ENCODE results near the gene ATP6V0A4. TPM values are rescaled to one million over a fixed set of nuclear protein-coding genes. Genes with fewer than 3 reads are reported as not detected.
"Not testable (repeated sequence)": the region's sequence is repeated elsewhere in the genome, so short reads cannot be mapped to it uniquely, and the experiment has no call there.

Gene ATP6V0A4
- total RNA-seq, 8 experiments from 2014 or later, result 0.13 to 0.43 (median 0.25) TPM; not detected in 4

- H3K4me1 ChIP-seq (replicated peaks in 1 of 2); ATAC-seq (replicated peaks in 6 of 8); in situ Hi-C loops (cut with MboI; ENCODE audit: low pct_unique_long_range_greater_than_20kb in 2 of 9, low sequenced_read_pairs in 9 of 9, unreplicated experiment in 9 of 9); H3K4me3 ChIP-seq; H3K27ac ChIP-seq: not testable (repeated sequence)
- WGBS, 10 experiments, result 6 to 100% (median 60%) methylated on average over 1 to 4 of the region's 4 CpGs; no CpG with 5 or more reads in 2 of the 10 experiments
Measured at GRCh38 chr7:138797046-138797445, 950 bp downstream of the ATP6V0A4 start.

DNA sequence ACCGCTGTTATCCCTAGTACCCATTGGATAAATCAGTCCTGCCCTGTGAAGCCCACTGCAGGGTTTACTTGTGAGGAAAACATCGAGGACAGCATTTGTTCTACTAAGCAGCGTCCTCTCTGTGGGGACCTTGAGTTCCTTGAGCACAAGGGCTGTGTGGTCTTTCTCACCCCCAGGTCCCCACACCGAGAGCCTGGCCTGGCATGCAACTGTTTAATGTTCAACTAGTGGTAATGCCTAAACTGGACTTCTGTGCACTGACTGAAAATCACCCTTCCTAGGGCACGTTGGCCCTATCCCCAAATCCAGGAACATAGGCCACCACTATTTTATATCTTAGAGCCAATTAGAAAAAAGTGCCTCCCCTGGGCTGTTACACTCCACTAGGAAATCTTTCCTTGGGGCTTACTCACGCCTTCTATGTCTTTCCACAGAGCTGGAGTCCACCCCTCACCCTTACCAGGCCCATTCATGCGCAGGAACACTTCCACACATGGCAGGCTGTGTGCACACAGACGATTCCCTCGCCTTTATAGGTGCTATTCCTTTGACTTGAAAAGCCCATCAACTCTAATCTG lies 1.9 kb downstream of the ATP6V0A4 start:
- WGBS, 10 experiments, result 21 to 89% (median 63%) methylated on average over 1 to 8 of the region's 9 CpGs; no CpG with 5 or more reads in 1 of the 10 experiments
- in situ Hi-C loops (cut with MboI; ENCODE audit: low pct_unique_long_range_greater_than_20kb in 2 of 9, low sequenced_read_pairs in 9 of 9, unreplicated experiment in 9 of 9), result no loop called here
- Histone ChIP-seq H3K27ac (no peak overlapping the region), H3K4me1 (replicated peaks in 1 of 2) (no peaks in the 10 kb centered on the region), H3K4me3 (no peak overlapping the region)
- ATAC-seq (replicated peaks in 6 of 8), result no peak

- no peak overlapping the region for H3K27ac ChIP-seq
- no peak overlapping the region for H3K4me3 ChIP-seq
- in situ Hi-C loops (cut with MboI; ENCODE audit: low pct_unique_long_range_greater_than_20kb in 2 of 9, low sequenced_read_pairs in 9 of 9, unreplicated experiment in 9 of 9), result no loop called here
- H3K4me1 ChIP-seq (replicated peaks in 1 of 2), result no peaks in the 10 kb centered on the region
- 0 to 83% (median 52%) methylated on average over 1 to 7 of the region's 10 CpGs for WGBS, 10 experiments
- ATAC-seq (replicated peaks in 6 of 8), result peak in 3 of 8 experiments; percentile 43 to 80 (median 79)
Measured at GRCh38 chr7:138785587-138786437, 12.2 kb downstream of the ATP6V0A4 start.

DNA sequence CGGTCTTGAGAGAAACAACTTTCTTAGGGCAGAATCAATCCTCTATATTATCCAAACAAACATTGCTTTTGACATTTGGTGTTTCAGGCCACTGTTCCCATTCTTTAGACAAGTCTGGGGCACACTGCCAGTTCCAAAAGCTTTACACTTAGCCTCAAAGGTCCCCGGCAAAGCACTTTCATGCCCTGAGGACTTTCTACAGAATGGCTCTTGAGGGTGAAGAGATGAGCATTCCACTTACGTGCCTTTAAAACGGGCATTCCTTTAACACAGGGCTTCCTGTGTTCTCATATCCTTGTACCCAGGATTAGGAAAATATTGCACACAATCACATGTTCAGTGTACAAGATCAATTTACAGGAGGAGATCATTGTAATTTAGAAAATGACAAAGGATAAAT lies 13.3 kb downstream of the ATP6V0A4 start:
- 0 to 90% (median 49%) methylated on average over 3 to 4 of the region's 4 CpGs; no CpG with 5 or more reads in 2 of the 10 experiments for WGBS, 10 experiments
- peak in 1 of 8 experiments; percentile 19 for ATAC-seq (replicated peaks in 6 of 8)
- no peak overlapping the region for H3K27ac ChIP-seq
- no peaks in the 10 kb centered on the region for H3K4me1 ChIP-seq (replicated peaks in 1 of 2)
- in situ Hi-C loops (cut with MboI; ENCODE audit: low pct_unique_long_range_greater_than_20kb in 2 of 9, low sequenced_read_pairs in 9 of 9, unreplicated experiment in 9 of 9), result no loop called here
- no peak overlapping the region for H3K4me3 ChIP-seq

GRCh38 chr7:138781004-138781403 lies 17.0 kb downstream of the ATP6V0A4 start:
- ATAC-seq (replicated peaks in 6 of 8), result no peak
- Histone ChIP-seq H3K4me3 (no peak overlapping the region), H3K27ac (no peak overlapping the region), H3K4me1 (replicated peaks in 1 of 2) (no peaks in the 10 kb centered on the region)
- WGBS, 10 experiments, result 0 to 90% (median 73%) methylated on average over 2 of the region's 2 CpGs; no CpG with 5 or more reads in 1 of the 10 experiments
- in situ Hi-C loops (cut with MboI; ENCODE audit: low pct_unique_long_range_greater_than_20kb in 2 of 9, low sequenced_read_pairs in 9 of 9, unreplicated experiment in 9 of 9), result no loop called here

DNA sequence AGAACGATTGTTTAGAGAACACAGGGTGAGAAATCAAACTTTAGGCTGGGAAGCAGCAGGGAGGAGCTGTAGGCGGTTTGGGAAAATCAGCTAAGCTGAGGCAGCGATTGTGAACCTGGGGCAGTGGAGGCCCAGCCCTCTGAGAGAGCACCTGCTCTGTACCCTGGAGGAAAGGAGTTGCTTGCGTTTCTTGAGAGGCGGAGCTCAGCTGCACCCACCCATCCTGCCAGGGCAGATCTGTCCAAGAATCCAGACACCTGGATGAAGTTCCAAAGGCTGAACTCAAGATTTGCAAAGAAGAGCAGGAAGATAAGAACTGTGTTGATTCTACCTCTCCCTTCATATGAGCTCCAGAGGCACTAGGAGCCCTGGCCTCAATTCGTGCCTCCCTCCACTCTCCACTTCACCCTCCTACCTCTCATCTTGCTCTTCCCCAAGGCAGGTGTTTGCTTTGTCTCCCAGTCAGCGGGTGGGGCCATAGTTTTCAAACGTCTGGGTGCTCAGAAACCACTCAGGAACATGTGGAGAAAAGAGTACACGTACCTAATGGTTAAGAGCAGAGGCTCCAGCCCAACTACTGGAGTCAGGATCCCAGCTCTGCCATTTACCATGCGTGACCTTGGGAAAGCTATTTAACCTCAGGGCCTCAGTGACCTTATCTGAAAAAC lies 21.7 kb downstream of the ATP6V0A4 start:
- in situ Hi-C loops (cut with MboI; ENCODE audit: low pct_unique_long_range_greater_than_20kb in 2 of 9, low sequenced_read_pairs in 9 of 9, unreplicated experiment in 9 of 9), result no loop called here
- no peak overlapping the region for H3K27ac ChIP-seq
- 21 to 100% (median 60%) methylated on average over 1 to 10 of the region's 10 CpGs; no CpG with 5 or more reads in 1 of the 10 experiments for WGBS, 10 experiments
- ATAC-seq (replicated peaks in 6 of 8), result no peak
- no peak overlapping the region for H3K4me3 ChIP-seq
- H3K4me1 ChIP-seq (replicated peaks in 1 of 2), result no peaks in the 10 kb centered on the region

DNA sequence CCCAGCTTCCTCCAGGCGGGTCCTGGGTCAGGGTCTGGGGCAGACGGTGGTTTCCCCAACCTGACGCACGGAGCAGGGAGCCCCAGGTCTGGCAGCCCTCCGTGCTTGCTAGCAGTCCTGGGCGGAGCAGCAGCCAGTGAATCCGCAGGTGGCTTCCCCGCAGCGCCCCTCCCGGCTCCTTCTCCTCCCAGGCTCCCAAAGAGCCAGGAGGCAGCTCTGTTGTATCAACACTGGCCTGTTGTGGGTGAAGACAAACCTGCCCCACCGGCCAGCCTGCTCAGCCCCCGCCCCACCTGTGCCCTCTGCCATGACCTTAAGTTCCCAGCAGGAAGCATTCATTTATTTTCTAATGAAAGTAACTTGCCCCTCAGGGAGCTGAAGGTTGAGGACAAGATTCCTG lies 24.2 kb downstream of the ATP6V0A4 start:
- WGBS, 10 experiments, result 80% methylated on average over 1 of the region's 12 CpGs; no CpG with 5 or more reads in 8 of the 10 experiments
- Histone ChIP-seq H3K4me1 (replicated peaks in 1 of 2) (no peaks in the 10 kb centered on the region), H3K27ac (no peak overlapping the region), H3K4me3 (no peak overlapping the region)
- in situ Hi-C loops (cut with MboI; ENCODE audit: low pct_unique_long_range_greater_than_20kb in 2 of 9, low sequenced_read_pairs in 9 of 9, unreplicated experiment in 9 of 9), result no loop called here
- ATAC-seq (replicated peaks in 6 of 8), result peak in 1 of 8 experiments; percentile 24

DNA sequence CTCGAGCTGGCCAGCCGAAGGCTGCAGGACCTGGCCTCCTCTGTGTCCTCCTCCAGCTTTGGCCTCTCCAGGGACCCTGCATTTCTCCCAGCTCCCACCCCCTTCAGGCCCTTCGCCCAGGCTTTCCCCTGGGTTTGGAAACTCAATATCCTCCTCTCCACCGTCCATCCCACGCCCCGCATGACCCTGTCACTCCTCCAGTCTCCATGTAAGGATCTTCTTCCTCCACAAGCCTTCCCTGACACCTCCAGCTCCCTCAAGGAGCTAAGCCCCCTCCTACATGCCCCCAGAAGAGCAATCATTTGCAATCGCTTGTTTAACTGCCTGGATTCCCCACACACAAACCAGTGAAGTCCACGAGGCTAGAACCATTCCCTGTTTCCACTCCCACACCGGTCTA lies 24.8 kb downstream of the ATP6V0A4 start:
- no peak overlapping the region for H3K27ac ChIP-seq
- H3K4me1 ChIP-seq (replicated peaks in 1 of 2), result no peaks in the 10 kb centered on the region
- ATAC-seq (replicated peaks in 6 of 8), result no peak
- in situ Hi-C loops (cut with MboI; ENCODE audit: low pct_unique_long_range_greater_than_20kb in 2 of 9, low sequenced_read_pairs in 9 of 9, unreplicated experiment in 9 of 9), result no loop called here
- no peak overlapping the region for H3K4me3 ChIP-seq
- 11 to 91% (median 65%) methylated on average over 1 to 6 of the region's 9 CpGs; no CpG with 5 or more reads in 1 of the 10 experiments for WGBS, 10 experiments

- Histone ChIP-seq H3K4me1 (replicated peaks in 1 of 2) (no peaks in the 10 kb centered on the region), H3K4me3 (no peak overlapping the region), H3K27ac (no peak overlapping the region)
- in situ Hi-C loops (cut with MboI; ENCODE audit: low pct_unique_long_range_greater_than_20kb in 2 of 9, low sequenced_read_pairs in 9 of 9, unreplicated experiment in 9 of 9), result no loop called here
- ATAC-seq (replicated peaks in 6 of 8), result no peak
- WGBS, 10 experiments, result 12 to 97% (median 80%) methylated on average over 2 to 8 of the region's 8 CpGs; no CpG with 5 or more reads in 2 of the 10 experiments
Measured at GRCh38 chr7:138770904-138771303, 27.1 kb downstream of the ATP6V0A4 start.

GRCh38 chr7:138768241-138768640 lies 29.8 kb downstream of the ATP6V0A4 start:
- in situ Hi-C loops (cut with MboI; ENCODE audit: low pct_unique_long_range_greater_than_20kb in 2 of 9, low sequenced_read_pairs in 9 of 9, unreplicated experiment in 9 of 9), result no loop called here
- H3K4me3 ChIP-seq, result no peak overlapping the region
- no peaks in the 10 kb centered on the region for H3K4me1 ChIP-seq (replicated peaks in 1 of 2)
- WGBS, 10 experiments, result 20 to 80% methylated on average over 1 to 2 of the region's 2 CpGs; no CpG with 5 or more reads in 8 of the 10 experiments
- ATAC-seq (replicated peaks in 6 of 8), result no peak
- H3K27ac ChIP-seq, result no peak overlapping the region

DNA sequence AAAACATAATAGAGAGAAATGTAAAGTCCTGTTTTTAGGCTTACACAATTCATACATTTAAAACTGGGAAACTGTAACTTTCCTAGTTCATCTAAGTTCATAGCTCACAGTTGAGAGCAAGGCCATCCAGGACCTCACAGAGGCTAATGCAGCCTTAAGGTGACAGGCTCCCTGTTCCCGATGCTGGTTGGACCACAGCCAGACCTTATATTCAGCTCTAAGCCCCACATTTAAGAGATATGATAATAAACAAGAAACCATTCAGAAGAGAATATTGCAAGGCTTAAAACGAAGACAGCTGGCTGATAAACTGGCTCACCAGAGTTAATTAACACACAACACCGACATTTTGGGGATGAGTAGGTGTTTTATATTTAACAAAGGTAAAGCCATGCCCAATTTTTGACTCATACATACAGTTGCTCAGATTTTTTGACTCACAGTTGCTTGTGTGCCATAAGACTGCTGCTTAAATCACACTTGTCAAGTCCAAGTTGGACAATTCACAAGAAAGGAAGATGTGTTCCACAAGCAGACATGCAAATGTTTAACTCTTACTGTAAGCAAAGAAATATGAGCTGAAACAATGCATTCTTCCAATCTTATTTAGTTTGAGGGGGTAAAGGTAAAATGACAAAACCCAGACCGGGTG lies 41.3 kb downstream of the ATP6V0A4 start:
- Histone ChIP-seq H3K4me3 (no peak overlapping the region), H3K4me1 (replicated peaks in 1 of 2) (peaks cover 0 to 9% of the 10 kb centered on the region in 2 donors), H3K27ac (no peak overlapping the region)
- no peak for ATAC-seq (replicated peaks in 6 of 8)
- in situ Hi-C loops (cut with MboI; ENCODE audit: low pct_unique_long_range_greater_than_20kb in 2 of 9, low sequenced_read_pairs in 9 of 9, unreplicated experiment in 9 of 9), result no loop called here
- 33 to 90% (median 54%) methylated on average over 1 to 4 of the region's 4 CpGs; no CpG with 5 or more reads in 3 of the 10 experiments for WGBS, 10 experiments

GRCh38 chr7:138755842-138756590 lies 42.0 kb downstream of the ATP6V0A4 start:
- no peak overlapping the region for H3K4me3 ChIP-seq
- 0 to 86% (median 57%) methylated on average over 1 to 4 of the region's 4 CpGs; no CpG with 5 or more reads in 3 of the 10 experiments for WGBS, 10 experiments
- ATAC-seq (replicated peaks in 6 of 8), result peak in 3 of 8 experiments; percentile 18 to 61 (median 42)
- in situ Hi-C loops (cut with MboI; ENCODE audit: low pct_unique_long_range_greater_than_20kb in 2 of 9, low sequenced_read_pairs in 9 of 9, unreplicated experiment in 9 of 9), result no loop called here
- H3K4me1 ChIP-seq (replicated peaks in 1 of 2), result peaks cover 0 to 9% of the 10 kb centered on the region in 2 donors
- no peak overlapping the region for H3K27ac ChIP-seq
